Stimulated activated CD8-positive, alpha-beta memory T cell treated with anti-CD3 and anti-CD28 coated beads, Interleukin-15, amount 100 ng/mL, for 48 hours (primary cell): Measurements from ENCODE around the gene TSPAN8.
"Not testable (repeated sequence)": the region's sequence is repeated elsewhere in the genome, so short reads cannot be mapped to it uniquely, and the experiment has no call there.

Experiments used
- DNase-seq, 2 donors: peaks; one replicate each; pipeline ENCODE4 v3.0.0-alpha.2; 2020; ENCODE audit warnings: low read depth in 2 of 2

The TSPAN8 gene

GRCh38 chr12:71157601-71158233 lies at the start of gene TSPAN8:
Gene TSPAN8 (minus strand): TSS chr12:71157999. CDS start chr12:71157678, 321 bp downstream.
- DNase-seq = no peak

- DNase-seq = no peak
Observed at GRCh38 chr12:71201136-71201679, 43.4 kb upstream of the TSPAN8 start.

- DNase-seq = no peak
Observed at GRCh38 chr12:71200706-71201105, 42.9 kb upstream of the TSPAN8 start.

- DNase-seq = no peak
Observed at GRCh38 chr12:71197460-71197859, 39.7 kb upstream of the TSPAN8 start.

- no peak for DNase-seq
Observed at GRCh38 chr12:71195338-71195896, 37.6 kb upstream of the TSPAN8 start.

- no peak for DNase-seq
Observed at GRCh38 chr12:71194657-71195056, 36.9 kb upstream of the TSPAN8 start.

GRCh38 chr12:71193041-71193440 lies 35.2 kb upstream of the TSPAN8 start:
- no peak for DNase-seq

GRCh38 chr12:71191509-71192196 lies 33.9 kb upstream of the TSPAN8 start:
- no peak for DNase-seq

- DNase-seq = no peak
Observed at GRCh38 chr12:71190822-71191221, 33.0 kb upstream of the TSPAN8 start.

- no peak for DNase-seq
Observed at GRCh38 chr12:71187379-71187778, 29.6 kb upstream of the TSPAN8 start.

GRCh38 chr12:71186571-71187288 lies 28.9 kb upstream of the TSPAN8 start:
- DNase-seq = no peak

GRCh38 chr12:71183846-71184245 lies 26.0 kb upstream of the TSPAN8 start:
- no peak for DNase-seq

- DNase-seq = no peak
Observed at GRCh38 chr12:71183018-71183417, 25.2 kb upstream of the TSPAN8 start.

GRCh38 chr12:71178162-71178561 lies 20.4 kb upstream of the TSPAN8 start:
- DNase-seq = no peak

GRCh38 chr12:71174825-71175224 lies 17.0 kb upstream of the TSPAN8 start:
- no peak for DNase-seq

- no peak for DNase-seq
Observed at GRCh38 chr12:71174146-71174545, 16.3 kb upstream of the TSPAN8 start.

GRCh38 chr12:71170456-71170855 lies 12.7 kb upstream of the TSPAN8 start:
- no peak for DNase-seq

- DNase-seq = no peak
Observed at GRCh38 chr12:71169286-71169685, 11.5 kb upstream of the TSPAN8 start.

- DNase-seq = no peak
Observed at GRCh38 chr12:71166862-71167496, 9.2 kb upstream of the TSPAN8 start.

- DNase-seq = no peak
Observed at GRCh38 chr12:71166280-71166679, 8.5 kb upstream of the TSPAN8 start.

- DNase-seq = not testable (repeated sequence)
Observed at GRCh38 chr12:71165780-71166179, 8.0 kb upstream of the TSPAN8 start.
